ENCODE results near the gene SDHB. TPM values are rescaled to one million over a fixed set of nuclear protein-coding genes. Genes with fewer than 3 reads are reported as not detected.

SDHB gene
- total and polyA plus RNA-seq, 10 of the 15 experiments (the other 5 are each of a cell fraction or from before 2014, with no cell fraction given): 101 to 319 (median 188) TPM

- no TSS peak for BruUV-seq (replicated peaks)
- 82% methylated on average over 4 of the region's 4 CpGs for WGBS (ENCODE audit: insufficient coverage, insufficient replicate concordance, low lambda C conversion rate, missing lambda C conversion rate)
- no peak overlapping the region for H3K4me2 ChIP-seq (ENCODE audit: control insufficient read depth, insufficient read depth)
- H4K20me1 ChIP-seq (ENCODE audit: control insufficient read depth, insufficient read depth): no peaks in the 10 kb centered on the region
- ChIA-PET POLR2A (no interaction called here), CTCF (interaction anchor here (0.5 kb wide), 1 partner anchor 75 kb away, joined by 3 read pairs; no protein-coding TSS in a partner anchor), RAD21 (ENCODE audit: unreplicated experiment) (no interaction called here), SMC1A (ENCODE audit: uncharacterized antibody, unreplicated experiment) (no interaction called here)
- H3K36me3 ChIP-seq (ENCODE audit: control insufficient read depth in 2 of 2, insufficient read depth in 2 of 2, low read length in 1 of 2): peaks cover 13 to 41% of the 10 kb centered on the region in 2 experiments
- H3K27me3 ChIP-seq (replicated peaks in 1 of 2; ENCODE audit: control insufficient read depth in 2 of 2, insufficient read depth in 2 of 2, low read length in 1 of 2): no peaks in the 10 kb centered on the region
- ATAC-seq (no peak), DNase-seq (ENCODE audit: low read depth, low spot score) (no peak), FAIRE-seq (no peak)
- TF ChIP-seq IRF3 (IDR thresholded peaks at IDR 0.05) (no peak), ZNF622 (IDR thresholded peaks at IDR 0.05) (no peak), STAT1 (conservative IDR thresholded peaks at IDR 0.05) (no peak), POLR2AphosphoS2 (IDR thresholded peaks at IDR 0.05; ENCODE audit: low read depth, low read length) (no peak), EED (IDR thresholded peaks at IDR 0.05; ENCODE audit: low read depth) (no peak), SMAD5 (IDR thresholded peaks at IDR 0.05; ENCODE audit: low read depth) (no peak), ZNF592 (IDR thresholded peaks at IDR 0.05) (no peak), USF2 (IDR thresholded peaks at IDR 0.05; ENCODE audit: borderline replicate concordance, low read depth, low read length) (no peak)
- intact Hi-C loops (cut with micrococcal nuclease; ENCODE audit: unreplicated experiment): no loop called here
- no peaks in the 10 kb centered on the region for H3K4me1 ChIP-seq (ENCODE audit: control insufficient read depth, insufficient read depth, low read length)
- H3K4me3 ChIP-seq: no peak overlapping the region
- H3K79me2 ChIP-seq (ENCODE audit: control insufficient read depth, insufficient read depth, low read length): no peaks in the 10 kb centered on the region
- no peak overlapping the region for H3K9ac ChIP-seq (ENCODE audit: control insufficient read depth, insufficient read depth, low read length)
- in situ Hi-C loops (cut with MboI): no loop called here
- no peak overlapping the region for H3K27ac ChIP-seq (ENCODE audit: control insufficient read depth, insufficient read depth)
- H2AFZ ChIP-seq (ENCODE audit: control insufficient read depth, low read depth, low read length): no peak overlapping the region
- H3K9me3 ChIP-seq (replicated peaks; ENCODE audit: control insufficient read depth, insufficient read depth, low read length): no peaks in the 10 kb centered on the region
Measured at GRCh38 chr1:17030206-17030605, 23.6 kb downstream of the SDHB start.

Data from GM12878 (cell line).